NCI-H446 treated with DMSO at 0.1 percent for 48 hours (cell line): Measurements from ENCODE around the gene NPIPB2.
"Not testable (repeated sequence)": the region's sequence is repeated elsewhere in the genome, so short reads cannot be mapped to it uniquely, and the experiment has no call there.

ENCODE experiments used
- DNase-seq: peaks from one replicate; lab custom pipeline; 2025; lab: John Stamatoyannopoulos, UW

NPIPB2 gene

GRCh38 chr16:11957591-11958395 is 15.9 kb upstream of the NPIPB2 start:
- DNase-seq: no peak

- no peak for DNase-seq
Measured at GRCh38 chr16:11956558-11956957, 14.7 kb upstream of the NPIPB2 start.

GRCh38 chr16:11955713-11956123 is 13.9 kb upstream of the NPIPB2 start:
- no peak for DNase-seq

GRCh38 chr16:11953576-11953975 is 11.7 kb upstream of the NPIPB2 start:
- not testable (repeated sequence) for DNase-seq

GRCh38 chr16:11950388-11950787 is 8.5 kb upstream of the NPIPB2 start:
- no peak for DNase-seq

GRCh38 chr16:11949527-11949926 is 7.7 kb upstream of the NPIPB2 start:
- no peak for DNase-seq

GRCh38 chr16:11948819-11949218 is 7.0 kb upstream of the NPIPB2 start:
- no peak for DNase-seq

GRCh38 chr16:11946433-11946832 is 4.6 kb upstream of the NPIPB2 start:
- no peak for DNase-seq

GRCh38 chr16:11927350-11927749 is 14.5 kb downstream of the NPIPB2 start:
- DNase-seq: not testable (repeated sequence)

GRCh38 chr16:11924046-11924445 is 17.8 kb downstream of the NPIPB2 start:
- not testable (repeated sequence) for DNase-seq

- no peak for DNase-seq
Measured at GRCh38 chr16:11916524-11917285, 25.1 kb downstream of the NPIPB2 start.

- DNase-seq: peak; percentile 95
Measured at GRCh38 chr16:11915644-11916523, 26.0 kb downstream of the NPIPB2 start, which contains the start of gene GSPT1. GSPT1 (minus strand) TSS chr16:11915956; CDS start chr16:11915720, 236 bp downstream.

- DNase-seq: no peak
Measured at GRCh38 chr16:11915114-11915643, 26.7 kb downstream of the NPIPB2 start.

GRCh38 chr16:11914210-11915113 is 27.4 kb downstream of the NPIPB2 start:
- DNase-seq: no peak

GRCh38 chr16:11913425-11914079 is 28.3 kb downstream of the NPIPB2 start:
- no peak for DNase-seq

GRCh38 chr16:11909653-11910545 is 31.9 kb downstream of the NPIPB2 start:
- no peak for DNase-seq

GRCh38 chr16:11907160-11907970 is 34.5 kb downstream of the NPIPB2 start:
- no peak for DNase-seq

- DNase-seq: no peak
Measured at GRCh38 chr16:11903906-11904305, 37.9 kb downstream of the NPIPB2 start.
